H9 (cell line): ENCODE measurements around the gene STOM. TPM values are rescaled to one million over a fixed set of nuclear protein-coding genes. Genes with fewer than 3 reads are reported as not detected.

ENCODE experiments used
- DNase-seq: peaks from one replicate; pipeline ENCODE4 v3.0.0-alpha.2; 2017
- H2AFZ ChIP-seq: one replicate; pipeline ENCODE4 v1.6.1; 2013; ENCODE audit warnings: mild to moderate bottlenecking, low read length, control low read depth, moderate library complexity
- H2AK5ac ChIP-seq: 2 replicates; pipeline ENCODE4 v1.6.1; 2013; ENCODE audit warnings: low read length, control low read depth, mixed read lengths; ENCODE audit not compliant: insufficient read length
- H2BK120ac ChIP-seq: one replicate; pipeline ENCODE4 v1.6.1; 2013; ENCODE audit warnings: low read depth, mild to moderate bottlenecking, low read length, control low read depth, inconsistent platforms; ENCODE audit not compliant: poor library complexity, severe bottlenecking
- H2BK12ac ChIP-seq: 2 replicates; pipeline ENCODE4 v1.6.1; 2013; ENCODE audit warnings: low read length, control low read depth, mixed read lengths, low read depth; ENCODE audit not compliant: insufficient read length
- H2BK15ac ChIP-seq: 2 replicates; pipeline ENCODE4 v1.6.1; 2013; ENCODE audit warnings: low read depth, low read length, control low read depth
- H2BK20ac ChIP-seq: one replicate; pipeline ENCODE4 v1.6.1; 2013; ENCODE audit warnings: low read depth, mild to moderate bottlenecking, low read length, control low read depth, inconsistent platforms; ENCODE audit not compliant: poor library complexity, severe bottlenecking
- H2BK5ac ChIP-seq: 2 replicates; pipeline ENCODE4 v1.6.1; 2013; ENCODE audit warnings: low read length, control low read depth, mixed read lengths; ENCODE audit not compliant: insufficient read length
- H3K14ac ChIP-seq: 2 replicates; pipeline ENCODE4 v1.6.1; 2013; ENCODE audit warnings: low read length, control low read depth; ENCODE audit not compliant: insufficient read depth
- H3K18ac ChIP-seq: 2 replicates; pipeline ENCODE4 v1.6.1; 2013; ENCODE audit warnings: low read depth, mild to moderate bottlenecking, mixed read lengths, low read length, control low read depth; ENCODE audit not compliant: insufficient read length
- H3K23ac ChIP-seq: 2 replicates; pipeline ENCODE4 v1.6.1; 2013; ENCODE audit warnings: low read length, control low read depth, mixed read lengths, low read depth; ENCODE audit not compliant: insufficient read length
- H3K23me2 ChIP-seq: 2 replicates; pipeline ENCODE4 v1.6.1; 2013; ENCODE audit warnings: low read depth, mild to moderate bottlenecking, mixed read lengths, low read length, control low read depth; ENCODE audit not compliant: insufficient read length, poor library complexity, severe bottlenecking
- H3K27ac ChIP-seq: 2 replicates; pipeline ENCODE4 v1.5.1; 2013; ENCODE audit warnings: low read length, control low read depth, mixed read lengths, low read depth; ENCODE audit not compliant: insufficient read length
- H3K27me3 ChIP-seq: 2 replicates; pipeline ENCODE4 v1.6.1; 2013; ENCODE audit warnings: low read length, control low read depth, inconsistent platforms; ENCODE audit not compliant: insufficient read depth
- H3K4ac ChIP-seq: 2 replicates; pipeline ENCODE4 v1.6.1; 2013; ENCODE audit warnings: low read depth, mild to moderate bottlenecking, control low read depth, inconsistent platforms, low read length, moderate library complexity
- H3K4me1 ChIP-seq: 2 replicates; pipeline ENCODE4 v1.6.1; 2013; ENCODE audit warnings: low read length, control low read depth, inconsistent platforms; ENCODE audit not compliant: insufficient read depth
- H3K4me2 ChIP-seq: 2 replicates; pipeline ENCODE4 v1.6.1; 2013; ENCODE audit warnings: low read length, control low read depth, mixed read lengths; ENCODE audit not compliant: insufficient read length, insufficient read depth
- H3K56ac ChIP-seq: 2 replicates; pipeline ENCODE4 v1.6.1; 2013; ENCODE audit warnings: low read depth, mild to moderate bottlenecking, mixed read lengths, low read length, control low read depth; ENCODE audit not compliant: insufficient read length
- H3K79me1 ChIP-seq: 2 replicates; pipeline ENCODE4 v1.6.1; 2013; ENCODE audit warnings: low read depth, mild to moderate bottlenecking, moderate library complexity, low read length, control low read depth, inconsistent platforms; ENCODE audit not compliant: insufficient read depth, poor library complexity, severe bottlenecking
- H3K79me2 ChIP-seq: 2 replicates; pipeline ENCODE4 v1.6.1; 2013; ENCODE audit warnings: low read length, control low read depth, inconsistent platforms; ENCODE audit not compliant: insufficient read depth
- H3K9ac ChIP-seq: 2 replicates; pipeline ENCODE4 v1.6.1; 2013; ENCODE audit warnings: low read length, control low read depth, mixed read lengths; ENCODE audit not compliant: insufficient read length; ENCODE audit errors: extremely low read depth
- H3K9me3 ChIP-seq: one replicate; pipeline ENCODE4 v1.6.1; 2013; ENCODE audit warnings: low read depth, low read length, inconsistent platforms; ENCODE audit not compliant: control insufficient read depth
- H3T11ph ChIP-seq: one replicate; pipeline ENCODE4 v1.6.1; 2013; ENCODE audit warnings: mild to moderate bottlenecking, low read length, control low read depth, inconsistent platforms
- H4K20me1 ChIP-seq: one replicate; pipeline ENCODE4 v1.6.1; 2013; ENCODE audit not compliant: control insufficient read depth, insufficient read length, insufficient read depth
- H4K5ac ChIP-seq: 2 replicates; pipeline ENCODE4 v1.6.1; 2013; ENCODE audit warnings: low read depth, mild to moderate bottlenecking, mixed read lengths, low read length, control low read depth; ENCODE audit not compliant: insufficient read length
- H4K8ac ChIP-seq: replicated peaks from 2 replicates; pipeline ENCODE4 v1.6.1; 2013; ENCODE audit warnings: low read length, control low read depth, mixed read lengths, low read depth; ENCODE audit not compliant: insufficient read length
- H4K91ac ChIP-seq: 2 replicates; pipeline ENCODE4 v1.6.1; 2013; ENCODE audit warnings: low read depth, mild to moderate bottlenecking, moderate library complexity, mixed read lengths, low read length, control low read depth; ENCODE audit not compliant: insufficient read length
- H3K27ac Mint-ChIP-seq, 3 experiments: 2 replicates in 2 of 3; 3 replicates in 1 of 3; pipeline ENCODE4 v1.8.0; 2020 to 2021; ENCODE audit warnings: mixed read lengths in 3 of 3, mild to moderate bottlenecking in 1 of 3, moderate library complexity in 1 of 3
- H3K27me3 Mint-ChIP-seq: 2 replicates; pipeline ENCODE4 v1.8.0; 2021; ENCODE audit warnings: low read depth, mild to moderate bottlenecking, moderate library complexity, mixed read lengths
- H3K36me3 Mint-ChIP-seq, 3 experiments: 2 replicates in 2 of 3; 3 replicates in 1 of 3; pipeline ENCODE4 v1.8.0; 2020 to 2021; ENCODE audit warnings: low read depth in 3 of 3, mixed read lengths in 3 of 3; ENCODE audit not compliant: insufficient read depth in 1 of 3
- H3K4me1 Mint-ChIP-seq, 2 experiments: 2 replicates each; pipeline ENCODE4 v1.8.0; 2020; ENCODE audit warnings: mixed read lengths in 2 of 2
- H3K4me3 Mint-ChIP-seq, 2 experiments: 2 replicates in 1 of 2; 3 replicates in 1 of 2; pipeline ENCODE4 v1.8.0; 2020 to 2021; ENCODE audit warnings: mild to moderate bottlenecking in 2 of 2, mixed read lengths in 2 of 2, moderate library complexity in 1 of 2
- H3K9me3 Mint-ChIP-seq, 2 experiments: 2 replicates in 1 of 2; 3 replicates in 1 of 2; pipeline ENCODE4 v1.8.0; 2020; ENCODE audit warnings: mild to moderate bottlenecking in 2 of 2, mixed read lengths in 2 of 2, moderate library complexity in 1 of 2
- WGBS: extraction: QIAGEN DNeasy Blood & Tissue Kit; methylation state at CpG from one replicate; pipeline ENCODE4 v1.1.7; 2013; ENCODE audit warnings: missing lambda C conversion rate, low lambda C conversion rate, mixed read lengths; ENCODE audit not compliant: insufficient read length; ENCODE audit errors: extremely low coverage; 5-methylcytosine and 5-hydroxymethylcytosine counted together
- total RNA-seq: library from RNA; stranded (reverse); gene quantifications from 2 replicates; pipeline ENCODE4 v1.2.1, GENCODE V29; 2021
- TF ChIP-seq, protein P1 (sequence below): fragments of 200-600 bp; sonication (generic); conservative IDR thresholded peaks from 3 replicates; pipeline ENCODE4 v1.8.0; 2021; ENCODE audit warnings: antibody characterized with exemption, mild to moderate bottlenecking

Gene STOM
- total RNA-seq, 1 experiment from 2014 or later = 15.3 TPM

DNA sequence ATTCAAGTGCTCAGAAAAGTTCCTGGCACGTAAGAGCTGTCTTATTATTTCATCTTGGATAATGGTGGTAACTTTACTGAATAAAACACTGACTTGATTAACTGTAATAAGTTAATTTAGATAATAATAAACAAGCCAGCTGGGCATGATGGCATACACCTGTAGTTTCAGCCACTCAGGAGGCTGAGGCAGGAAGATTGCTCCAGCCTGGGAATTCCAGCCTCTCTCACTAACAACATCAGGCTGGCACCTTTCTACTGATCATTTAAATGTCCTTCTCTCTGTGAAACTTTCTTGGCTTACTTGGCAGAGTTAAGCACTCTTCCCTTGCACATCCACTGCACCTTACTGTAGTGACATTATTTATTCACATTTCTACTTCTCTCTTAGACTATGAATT, 20.0 kb downstream of the STOM start:
- Histone ChIP-seq H4K8ac (no peak overlapping the region), H3K79me2 (no peaks in the 10 kb centered on the region), H3K9ac (no peak overlapping the region), H3K4me2 (no peak overlapping the region), H3K14ac (no peak overlapping the region), H2BK12ac (no peak overlapping the region), H3K23ac (no peak overlapping the region), H3K23me2 (no peaks in the 10 kb centered on the region), H3K4me1 (peaks cover 10% of the 10 kb centered on the region), H2BK15ac (no peak overlapping the region), H2AK5ac (no peak overlapping the region), H3K79me1 (no peaks in the 10 kb centered on the region), H4K91ac (no peak overlapping the region), H2AFZ (no peak overlapping the region), H3K9me3 (no peaks in the 10 kb centered on the region), H3K4ac (no peak overlapping the region), H2BK20ac (no peak overlapping the region), H2BK120ac (no peak overlapping the region), H3K56ac (no peak overlapping the region), H3K27me3 (no peaks in the 10 kb centered on the region), H3K27ac (no peak overlapping the region), H3K18ac (no peak overlapping the region), H3T11ph (no peak overlapping the region), H4K5ac (no peak overlapping the region), H4K20me1 (no peaks in the 10 kb centered on the region), H2BK5ac (no peak overlapping the region)
- H3K4me1 Mint-ChIP-seq = peaks cover 10 to 13% of the 10 kb centered on the region in 2 experiments
- no CpG with 5 or more reads among the region's 1 CpG for WGBS
- no peak overlapping the region for H3K4me3 Mint-ChIP-seq
- DNase-seq = no peak
- no peaks in the 10 kb centered on the region for H3K9me3 Mint-ChIP-seq
- TF ChIP-seq, protein P1, sequence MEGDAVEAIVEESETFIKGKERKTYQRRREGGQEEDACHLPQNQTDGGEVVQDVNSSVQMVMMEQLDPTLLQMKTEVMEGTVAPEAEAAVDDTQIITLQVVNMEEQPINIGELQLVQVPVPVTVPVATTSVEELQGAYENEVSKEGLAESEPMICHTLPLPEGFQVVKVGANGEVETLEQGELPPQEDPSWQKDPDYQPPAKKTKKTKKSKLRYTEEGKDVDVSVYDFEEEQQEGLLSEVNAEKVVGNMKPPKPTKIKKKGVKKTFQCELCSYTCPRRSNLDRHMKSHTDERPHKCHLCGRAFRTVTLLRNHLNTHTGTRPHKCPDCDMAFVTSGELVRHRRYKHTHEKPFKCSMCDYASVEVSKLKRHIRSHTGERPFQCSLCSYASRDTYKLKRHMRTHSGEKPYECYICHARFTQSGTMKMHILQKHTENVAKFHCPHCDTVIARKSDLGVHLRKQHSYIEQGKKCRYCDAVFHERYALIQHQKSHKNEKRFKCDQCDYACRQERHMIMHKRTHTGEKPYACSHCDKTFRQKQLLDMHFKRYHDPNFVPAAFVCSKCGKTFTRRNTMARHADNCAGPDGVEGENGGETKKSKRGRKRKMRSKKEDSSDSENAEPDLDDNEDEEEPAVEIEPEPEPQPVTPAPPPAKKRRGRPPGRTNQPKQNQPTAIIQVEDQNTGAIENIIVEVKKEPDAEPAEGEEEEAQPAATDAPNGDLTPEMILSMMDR = no peak
- peaks cover 0 to 14% (median 7%) of the 10 kb centered on the region in 3 experiments; a peak in 4 of 7 replicates for H3K36me3 Mint-ChIP-seq
- H3K27me3 Mint-ChIP-seq = no peaks in the 10 kb centered on the region
- H3K27ac Mint-ChIP-seq = no peak overlapping the region
